HG02610 (cell line): ENCODE measurements around the gene PTGER4.

ENCODE experiments used
- ATAC-seq: cut with Tn5 transposase; IDR thresholded peaks from one replicate; pipeline ENCODE4 v1.9.1; 2021; ENCODE audit warnings: mild to moderate bottlenecking, moderate library complexity; ENCODE audit not compliant: unreplicated experiment

PTGER4 gene

DNA sequence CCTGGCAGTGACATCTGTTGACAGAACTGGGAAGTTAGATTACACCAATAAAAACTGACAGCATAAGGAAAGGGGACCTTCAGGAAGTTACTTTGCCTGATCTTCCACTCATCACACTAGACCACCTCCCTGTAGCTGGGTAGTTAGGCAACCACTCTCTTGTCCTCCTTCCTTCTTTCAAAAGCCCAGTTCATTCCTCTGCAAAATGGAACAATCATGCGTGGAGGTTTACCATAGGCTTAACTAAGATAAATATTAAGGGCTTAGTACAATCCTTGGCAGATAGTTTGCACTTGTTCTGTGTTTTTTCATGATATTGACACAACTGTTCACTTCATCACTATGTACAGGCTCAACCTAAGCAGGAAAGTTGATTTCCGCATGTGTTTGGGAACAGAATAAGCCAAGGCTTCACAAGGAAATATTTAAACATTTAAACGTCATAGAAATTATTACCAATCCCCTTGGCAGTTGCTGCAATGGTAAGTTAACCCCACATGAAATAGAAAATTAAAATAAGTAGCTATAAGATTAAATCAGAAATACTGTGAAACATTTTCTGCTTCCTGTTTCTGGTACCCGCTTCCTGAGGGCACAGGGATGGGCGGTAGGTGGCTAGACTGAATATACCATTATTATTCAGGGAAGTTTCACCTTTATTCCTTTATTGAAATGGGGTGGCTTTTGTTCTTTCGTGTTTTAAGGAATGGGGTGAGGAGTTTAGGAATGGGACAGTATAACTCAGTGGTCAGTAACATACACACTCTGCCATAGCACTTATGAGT is 9.9 kb upstream of the PTGER4 start:
- no peak for ATAC-seq

DNA sequence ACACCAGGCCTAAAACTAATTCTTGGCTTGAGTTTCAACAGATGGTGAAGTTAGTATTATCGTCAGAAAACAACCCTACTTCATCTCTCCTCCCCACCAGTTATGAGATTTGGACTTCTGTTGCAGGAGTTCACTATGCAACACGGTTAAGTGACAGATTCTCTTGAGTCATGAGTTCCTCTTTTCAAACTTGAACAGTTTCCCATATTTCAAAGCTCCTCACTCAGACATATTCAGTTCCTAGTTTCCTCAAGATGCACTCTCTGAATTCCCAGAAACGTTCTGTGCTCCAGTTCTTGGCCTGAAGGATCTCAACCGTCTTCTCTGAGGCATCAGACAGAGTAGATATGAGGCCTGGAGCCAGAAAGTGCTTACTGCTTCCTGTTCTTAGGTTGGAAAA is 7.3 kb upstream of the PTGER4 start:
- no peak for ATAC-seq

GRCh38 chr5:40674661-40675235 is 5.0 kb upstream of the PTGER4 start:
- ATAC-seq: no peak

DNA sequence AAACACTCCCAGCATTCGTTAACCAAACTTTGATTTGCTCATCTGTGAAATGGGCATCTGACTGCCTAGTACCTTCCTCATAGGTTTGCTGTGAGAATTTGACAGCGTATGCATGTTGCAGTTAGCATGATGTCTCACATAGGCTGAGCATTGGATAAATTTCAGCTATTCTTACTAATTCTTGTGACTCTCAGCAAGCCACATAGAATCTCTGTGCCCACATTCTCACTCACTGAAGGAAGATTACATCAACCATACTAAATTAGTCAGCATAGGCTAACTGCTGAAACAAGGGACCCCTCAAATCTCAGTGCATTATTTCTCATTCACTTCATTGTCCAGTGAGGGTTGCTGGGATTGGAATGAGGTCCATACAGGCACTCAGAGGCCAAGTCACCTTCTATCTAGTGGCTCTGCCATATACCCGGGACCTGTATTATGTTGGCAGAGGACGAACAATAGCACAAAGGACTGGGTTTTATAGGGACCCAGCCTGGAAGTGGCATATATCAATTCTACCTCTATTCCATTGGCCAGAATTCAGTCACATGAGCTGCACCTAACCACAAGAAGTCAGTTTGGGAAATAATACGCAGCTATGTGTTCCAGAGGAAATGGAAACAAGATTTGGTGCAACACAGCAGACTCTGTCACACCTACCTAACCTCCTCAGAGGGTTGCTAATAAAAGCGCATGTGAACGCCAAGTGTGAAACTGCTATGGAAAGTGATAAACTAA is 4.2 kb upstream of the PTGER4 start:
- no peak for ATAC-seq

DNA sequence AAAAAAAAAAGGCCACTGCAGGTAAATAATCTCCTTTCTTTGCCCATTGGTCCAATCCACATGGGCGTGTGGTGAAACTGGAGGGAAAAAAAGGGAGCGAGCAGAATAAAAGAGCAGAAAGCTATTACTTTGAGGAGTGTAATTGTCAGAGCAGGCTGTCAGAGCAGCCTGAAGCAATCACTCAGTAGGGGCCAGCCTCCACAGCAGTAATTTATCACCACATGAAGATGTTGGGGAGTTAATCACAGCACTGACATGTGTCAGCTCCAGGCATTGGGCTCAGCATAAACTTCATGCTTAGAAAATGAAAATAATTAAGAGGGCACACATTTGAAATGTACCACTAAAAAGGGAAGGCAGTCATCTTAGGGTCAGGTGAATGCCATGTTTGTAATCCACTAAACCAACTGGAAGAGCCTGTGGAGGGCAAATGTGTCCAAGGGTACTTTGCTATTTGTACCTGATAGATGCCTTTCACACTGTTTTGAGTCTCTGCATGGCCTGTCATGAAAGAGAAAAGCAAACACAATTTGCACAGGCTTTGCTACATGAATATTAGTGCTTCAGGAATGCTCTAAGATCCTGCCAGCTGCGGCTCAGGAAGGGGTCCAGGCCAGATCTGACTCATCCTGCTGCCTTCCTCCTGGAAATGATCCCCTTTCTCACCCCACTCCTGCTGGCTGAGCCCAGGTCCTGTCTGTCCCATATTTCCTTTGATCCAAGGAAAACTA is 2.9 kb upstream of the PTGER4 start:
- ATAC-seq: no peak

- no peak for ATAC-seq
Measured at GRCh38 chr5:40677456-40677855, 2.3 kb upstream of the PTGER4 start.

DNA sequence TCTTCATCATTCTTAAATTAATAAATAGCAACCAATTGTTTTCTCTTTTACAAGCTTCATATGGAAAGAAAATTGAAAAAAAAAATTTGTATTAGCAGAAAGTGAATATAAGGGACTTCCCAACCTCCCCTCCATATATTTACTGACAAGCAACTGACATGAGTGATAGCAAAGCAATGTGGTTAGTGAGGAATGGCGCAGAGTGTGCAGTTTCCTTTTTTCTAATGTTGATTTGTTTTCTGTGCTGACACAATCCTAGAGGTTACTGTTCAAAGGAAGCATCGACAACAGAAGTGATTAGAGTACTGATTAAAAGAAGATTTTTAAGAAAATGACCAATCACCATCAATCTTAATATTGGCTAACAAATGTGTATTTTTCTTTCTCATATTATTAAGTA is 1.7 kb upstream of the PTGER4 start:
- ATAC-seq: peak; percentile 26

GRCh38 chr5:40678460-40679147 is 1.1 kb upstream of the PTGER4 start:
- no peak for ATAC-seq

GRCh38 chr5:40679148-40679912 is 385 bp upstream of the PTGER4 start:
- ATAC-seq: peak; percentile 80

GRCh38 chr5:40680741-40681362 is 1.1 kb downstream of the PTGER4 start:
- ATAC-seq: no peak

- no peak for ATAC-seq
Measured at GRCh38 chr5:40681363-40682153, 1.8 kb downstream of the PTGER4 start.

GRCh38 chr5:40682154-40683017 is 2.7 kb downstream of the PTGER4 start:
- ATAC-seq: no peak

DNA sequence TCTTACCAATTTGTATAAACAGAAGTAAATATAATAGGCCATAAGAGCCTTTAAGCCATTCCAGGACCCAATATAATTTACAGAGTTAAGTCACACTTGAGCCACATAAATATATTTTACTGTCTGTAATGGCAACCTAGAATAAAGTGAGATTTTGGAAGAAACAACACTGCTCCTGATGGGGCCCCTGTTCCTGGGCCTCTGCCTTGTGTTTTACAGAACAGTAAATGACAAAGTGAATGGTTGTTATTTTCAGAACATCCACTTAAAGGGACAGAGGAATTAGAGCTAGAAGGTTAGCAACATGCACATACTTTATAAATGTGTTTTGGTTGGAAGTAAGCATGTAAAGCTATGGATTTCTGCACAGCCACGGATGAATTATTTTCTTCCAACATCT is 3.6 kb downstream of the PTGER4 start:
- no peak for ATAC-seq

- no peak for ATAC-seq
Measured at GRCh38 chr5:40685193-40685592, 5.5 kb downstream of the PTGER4 start.

DNA sequence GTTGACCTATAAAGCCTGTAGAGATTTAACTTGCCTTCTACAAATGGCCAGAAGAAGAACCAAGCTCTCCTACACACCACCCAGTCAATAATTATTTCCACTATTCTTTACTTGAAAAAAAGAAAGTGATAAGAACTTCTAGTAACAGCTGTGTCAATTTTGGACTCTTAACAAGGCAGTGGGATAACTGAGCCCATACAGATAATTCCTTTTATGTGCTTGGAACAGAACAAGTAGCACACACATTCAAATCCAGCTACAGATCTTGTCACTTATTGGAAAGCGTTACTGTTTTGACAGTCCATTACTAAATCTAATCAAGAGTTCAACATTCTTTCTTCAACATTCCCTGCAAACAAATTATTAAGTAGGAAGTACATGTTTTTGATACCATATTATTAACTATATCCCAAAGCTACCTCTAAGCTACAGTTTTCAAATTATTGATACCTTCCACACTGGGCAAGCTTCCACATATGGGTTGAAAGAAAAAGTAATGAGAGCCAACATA is 6.3 kb downstream of the PTGER4 start:
- ATAC-seq: no peak

DNA sequence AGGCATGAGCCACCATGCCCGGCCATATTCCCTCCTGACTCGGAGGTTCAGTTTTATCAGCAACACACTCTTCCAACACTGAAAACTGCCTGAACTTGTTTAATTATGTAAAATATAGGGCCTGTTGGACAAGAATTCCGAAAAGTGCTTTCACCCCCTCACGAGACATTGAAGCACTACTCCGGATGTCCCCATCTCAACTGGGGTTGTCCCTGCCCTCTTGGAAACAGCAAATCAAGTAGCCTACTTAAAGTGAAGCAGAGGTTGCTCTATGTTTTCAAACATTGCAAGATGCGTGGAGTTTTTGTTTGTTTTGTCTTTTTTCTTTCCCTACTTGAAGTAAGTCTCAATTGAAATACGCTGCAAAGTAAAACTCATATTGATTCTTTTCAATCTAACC is 7.6 kb downstream of the PTGER4 start:
- ATAC-seq: no peak

DNA sequence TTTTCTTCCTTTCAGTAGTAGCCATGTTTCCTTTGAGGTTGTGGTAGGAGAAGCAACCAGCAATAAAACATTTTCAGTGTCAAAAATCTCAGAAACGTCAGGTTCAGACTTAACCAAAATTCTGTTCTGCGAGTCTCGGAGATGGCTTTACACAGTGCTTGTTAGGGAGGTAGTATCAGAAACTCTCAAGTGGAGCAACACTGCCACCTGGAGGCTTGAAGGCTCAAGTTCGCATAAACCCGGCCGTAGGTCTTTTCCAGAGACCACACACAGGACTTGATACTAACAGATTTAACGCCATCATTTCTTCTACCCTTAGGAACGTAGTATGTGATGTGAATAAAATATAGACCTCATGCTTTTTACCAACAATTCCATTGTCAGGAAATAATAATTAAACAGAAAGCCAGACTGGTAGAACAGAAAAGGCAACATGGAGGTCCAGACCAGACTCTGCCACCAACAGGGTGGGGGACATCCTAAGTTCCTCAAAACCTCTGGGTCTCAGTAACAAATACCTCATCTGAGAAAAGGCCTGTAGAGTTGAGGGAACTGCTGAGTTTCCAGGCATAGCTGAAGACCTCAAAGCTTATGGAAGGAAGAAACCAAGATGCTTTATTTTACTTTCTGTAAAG is 8.5 kb downstream of the PTGER4 start:
- ATAC-seq: peak; percentile 83
